KG1 (cell line): ENCODE results near the gene SGMS1.
A peak's percentile ranks its signal among the peaks of the same experiment; 100 is the strongest.
"Not testable (repeated sequence)": the region's sequence is repeated elsewhere in the genome, so short reads cannot be mapped to it uniquely, and the experiment has no call there.

Source experiments
- DNase-seq: peaks from one replicate; lab custom pipeline; 2025; lab: John Stamatoyannopoulos, UW

The SGMS1 gene

GRCh38 chr10:50623663-50624412, at the start of gene SGMS1:
Gene SGMS1 (minus strand): TSS chr10:50623956. CDS start chr10:50344114, 279,842 bp downstream.
- DNase-seq: peak; percentile 54

- DNase-seq: not testable (repeated sequence)
These were observed 48.4 kb upstream of the SGMS1 start for GRCh38 chr10:50672152-50672551.

DNA sequence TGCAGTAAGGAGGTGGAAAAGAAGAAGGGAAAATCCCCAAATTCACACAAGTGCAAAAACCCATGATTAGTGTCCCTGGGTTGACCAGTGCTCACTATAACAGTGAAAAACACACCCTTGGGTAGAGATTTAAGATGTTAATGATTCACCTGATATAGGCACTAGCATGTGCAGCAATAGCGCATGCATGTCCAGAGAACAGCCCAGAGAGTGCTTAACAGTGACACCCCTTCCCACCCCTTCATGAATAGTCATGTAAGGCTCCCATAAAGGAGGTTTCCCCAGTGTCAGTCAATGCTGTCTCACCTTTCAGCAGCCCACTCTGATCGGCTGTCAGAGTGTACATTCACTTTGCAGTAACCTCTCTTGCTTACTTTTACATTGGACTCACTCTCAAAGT, 47.9 kb upstream of the SGMS1 start:
- not testable (repeated sequence) for DNase-seq

GRCh38 chr10:50669957-50670356, 46.2 kb upstream of the SGMS1 start:
- not testable (repeated sequence) for DNase-seq

- DNase-seq: not testable (repeated sequence)
These were observed 43.6 kb upstream of the SGMS1 start for GRCh38 chr10:50667353-50667752.

DNA sequence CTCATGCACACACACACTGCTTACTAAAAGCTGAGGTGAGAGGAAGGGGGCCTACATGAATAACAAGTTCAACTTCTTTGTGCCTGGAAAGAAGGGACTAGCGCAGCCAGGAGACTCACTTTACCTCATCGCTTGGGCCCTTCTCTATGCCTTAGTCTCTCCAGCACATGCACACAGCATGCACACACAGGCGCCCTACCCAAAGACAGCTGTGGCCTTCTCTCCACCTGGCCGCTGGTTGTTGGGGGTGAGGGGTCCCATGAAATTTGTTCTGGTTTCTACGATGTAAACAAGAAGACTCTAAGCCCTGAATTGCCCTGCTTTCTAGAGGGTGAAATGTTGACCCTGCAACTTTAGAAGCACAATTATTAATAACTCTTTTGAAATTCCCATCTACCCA, 38.7 kb upstream of the SGMS1 start:
- DNase-seq: not testable (repeated sequence)

DNA sequence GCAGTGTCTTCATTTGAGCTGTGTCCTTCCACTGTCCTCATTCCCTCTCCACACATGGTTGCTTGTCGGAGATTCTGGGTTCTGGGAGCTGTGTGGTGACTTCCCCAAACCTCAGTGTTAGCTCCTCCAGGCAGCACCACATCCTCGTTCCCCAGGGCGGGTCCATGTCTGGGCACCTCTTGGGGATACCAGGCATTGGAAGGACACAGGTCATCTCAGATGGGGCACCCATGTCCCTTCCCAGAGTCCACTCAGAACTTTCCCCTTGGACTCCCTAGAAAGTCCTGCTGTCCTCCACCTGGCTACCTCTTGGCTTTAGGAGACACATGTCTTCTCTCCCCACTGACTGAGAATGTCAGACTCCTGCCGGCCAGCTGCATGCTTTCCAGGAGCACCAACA, 37.8 kb upstream of the SGMS1 start:
- not testable (repeated sequence) for DNase-seq

- not testable (repeated sequence) for DNase-seq
These were observed 36.3 kb upstream of the SGMS1 start for GRCh38 chr10:50659865-50660730.

DNA sequence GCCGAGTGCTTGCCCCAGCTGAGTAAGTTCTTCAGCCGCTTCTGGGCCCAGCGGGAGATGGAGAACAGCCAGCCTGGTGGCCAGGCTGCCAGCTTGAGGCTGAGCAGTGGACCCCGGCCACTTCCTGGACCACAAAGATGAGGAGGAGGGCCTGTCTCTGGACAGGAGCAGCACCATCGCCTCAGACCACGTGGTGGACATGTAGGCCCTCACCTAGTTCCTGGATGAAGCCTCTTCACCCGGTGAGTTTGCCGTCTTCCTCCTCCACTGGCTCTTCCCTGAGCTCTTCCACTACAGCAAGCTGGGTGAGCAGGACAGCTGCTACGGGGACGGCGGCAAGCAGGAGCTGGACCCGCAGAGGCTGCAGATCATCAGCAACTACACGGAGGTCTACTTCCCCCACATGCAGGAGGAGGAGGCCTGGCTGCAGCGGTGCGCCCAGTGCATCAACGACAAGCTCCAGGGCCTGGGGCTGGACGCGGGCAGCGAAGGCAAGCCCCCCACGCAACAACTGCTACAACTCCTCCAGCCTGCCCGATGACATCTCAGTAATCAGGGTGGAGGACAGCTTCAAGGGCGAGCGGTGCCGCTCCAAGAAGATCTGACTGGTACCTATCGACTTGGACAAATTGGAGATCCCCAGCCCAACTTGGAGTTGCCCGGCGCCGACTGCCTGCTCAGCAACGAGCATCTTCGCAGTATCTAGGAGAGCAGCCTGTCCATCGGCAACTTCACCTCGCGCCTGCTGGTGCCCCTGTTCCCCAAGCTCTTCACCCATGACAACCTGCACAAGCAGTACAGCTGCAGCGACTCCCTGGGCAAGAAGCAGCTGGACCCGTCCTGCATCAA, 35.5 kb upstream of the SGMS1 start:
- not testable (repeated sequence) for DNase-seq

DNA sequence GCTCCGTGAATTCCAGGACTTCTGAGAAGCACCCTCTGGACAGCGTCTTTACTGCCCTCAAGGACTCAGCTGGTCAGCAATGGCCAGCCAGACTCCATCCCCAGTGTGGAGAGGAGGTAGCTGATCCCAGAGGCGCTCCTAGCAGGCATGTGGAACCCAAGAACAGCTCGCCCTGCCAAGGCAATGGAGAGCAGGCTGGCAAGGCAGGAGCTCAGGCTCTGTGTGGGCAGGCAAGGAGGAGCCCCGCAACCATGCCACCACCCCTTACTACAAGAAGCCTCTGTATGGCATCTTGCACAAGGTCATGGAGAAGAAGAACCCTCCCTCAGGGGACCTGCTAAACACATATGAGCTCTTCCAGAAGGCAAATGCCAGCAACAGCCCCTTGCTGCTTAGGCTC, 34.4 kb upstream of the SGMS1 start:
- DNase-seq: no peak

DNA sequence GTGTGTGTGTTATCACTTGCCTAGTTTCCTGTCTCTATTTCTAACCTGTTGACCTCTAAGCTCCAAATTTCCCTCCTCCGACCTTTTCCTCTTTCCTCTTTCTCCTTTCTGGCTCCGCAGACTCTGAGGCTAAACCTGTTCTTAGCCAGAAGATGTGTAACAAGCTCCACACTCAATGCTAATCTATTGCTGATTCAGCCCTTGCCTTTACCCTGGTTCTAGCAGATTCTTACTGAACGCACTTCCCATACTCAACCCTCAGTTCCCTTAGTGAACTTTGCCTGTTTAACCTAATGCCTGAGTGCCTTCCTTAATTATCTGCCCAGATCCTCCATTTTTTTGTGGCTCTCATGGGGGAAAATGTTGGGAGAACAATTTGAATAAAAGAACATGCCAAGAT, 30.0 kb upstream of the SGMS1 start:
- DNase-seq: peak; percentile 5

- peak; percentile 4 for DNase-seq
These were observed 29.4 kb upstream of the SGMS1 start for GRCh38 chr10:50653142-50653541.

GRCh38 chr10:50651808-50652207, 28.1 kb upstream of the SGMS1 start:
- no peak for DNase-seq

- no peak for DNase-seq
These were observed 26.7 kb upstream of the SGMS1 start for GRCh38 chr10:50650481-50650880.

DNA sequence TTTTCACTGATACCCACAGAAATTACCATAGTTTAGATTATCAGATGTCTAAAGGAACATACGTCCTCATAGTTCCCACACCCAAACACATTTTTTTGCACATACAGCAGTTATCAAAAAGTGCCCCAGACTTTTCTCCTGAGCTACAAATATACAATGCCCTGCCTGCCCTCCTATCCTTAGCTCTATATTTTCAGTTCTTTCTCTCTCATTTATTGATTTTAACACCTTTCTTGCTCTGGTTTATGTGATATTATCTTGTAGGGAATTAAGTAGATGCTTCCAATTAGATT, 25.1 kb upstream of the SGMS1 start:
- DNase-seq: no peak

- no peak for DNase-seq
These were observed 24.6 kb upstream of the SGMS1 start for GRCh38 chr10:50648089-50648934.

GRCh38 chr10:50647350-50647749, 23.6 kb upstream of the SGMS1 start:
- not testable (repeated sequence) for DNase-seq

GRCh38 chr10:50645236-50645635, 21.5 kb upstream of the SGMS1 start:
- DNase-seq: no peak

- no peak for DNase-seq
These were observed 17.9 kb upstream of the SGMS1 start for GRCh38 chr10:50641626-50642025.

DNA sequence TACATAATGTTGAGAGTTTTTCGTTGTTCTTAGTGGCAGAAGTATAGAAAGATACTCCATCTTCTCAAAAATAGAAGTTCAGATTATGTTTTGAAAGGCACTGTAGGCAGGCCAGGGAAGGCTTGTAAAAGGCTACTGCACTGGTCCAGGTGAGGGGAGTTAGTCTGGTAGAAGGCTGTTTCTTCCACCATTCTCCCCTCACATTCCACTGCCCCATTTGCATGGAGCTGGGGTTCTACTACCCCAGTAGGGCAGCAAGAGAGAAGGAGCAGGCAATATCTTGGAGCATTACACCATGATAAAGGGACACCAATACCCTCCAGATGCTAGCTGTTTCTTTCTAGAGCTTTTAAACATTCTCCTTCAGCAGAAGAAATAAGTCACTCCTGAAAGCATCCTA, 16.5 kb upstream of the SGMS1 start:
- no peak for DNase-seq
